Epithelial cell of umbilical artery (primary cell): ENCODE measurements around the gene BRICD5. TPM values are rescaled to one million over a fixed set of nuclear protein-coding genes. Genes with fewer than 3 reads are reported as not detected.

ENCODE experiments used
- total RNA-seq: library from RNA; depleted of rRNA; stranded (reverse); fragments of >200 nt; gene quantifications from 2 replicates; pipeline ENCODE4 v1.2.3, GENCODE V29; 2014

Gene BRICD5
- total RNA-seq, result 3.3 and 8.1 TPM in 2 replicates

DNA sequence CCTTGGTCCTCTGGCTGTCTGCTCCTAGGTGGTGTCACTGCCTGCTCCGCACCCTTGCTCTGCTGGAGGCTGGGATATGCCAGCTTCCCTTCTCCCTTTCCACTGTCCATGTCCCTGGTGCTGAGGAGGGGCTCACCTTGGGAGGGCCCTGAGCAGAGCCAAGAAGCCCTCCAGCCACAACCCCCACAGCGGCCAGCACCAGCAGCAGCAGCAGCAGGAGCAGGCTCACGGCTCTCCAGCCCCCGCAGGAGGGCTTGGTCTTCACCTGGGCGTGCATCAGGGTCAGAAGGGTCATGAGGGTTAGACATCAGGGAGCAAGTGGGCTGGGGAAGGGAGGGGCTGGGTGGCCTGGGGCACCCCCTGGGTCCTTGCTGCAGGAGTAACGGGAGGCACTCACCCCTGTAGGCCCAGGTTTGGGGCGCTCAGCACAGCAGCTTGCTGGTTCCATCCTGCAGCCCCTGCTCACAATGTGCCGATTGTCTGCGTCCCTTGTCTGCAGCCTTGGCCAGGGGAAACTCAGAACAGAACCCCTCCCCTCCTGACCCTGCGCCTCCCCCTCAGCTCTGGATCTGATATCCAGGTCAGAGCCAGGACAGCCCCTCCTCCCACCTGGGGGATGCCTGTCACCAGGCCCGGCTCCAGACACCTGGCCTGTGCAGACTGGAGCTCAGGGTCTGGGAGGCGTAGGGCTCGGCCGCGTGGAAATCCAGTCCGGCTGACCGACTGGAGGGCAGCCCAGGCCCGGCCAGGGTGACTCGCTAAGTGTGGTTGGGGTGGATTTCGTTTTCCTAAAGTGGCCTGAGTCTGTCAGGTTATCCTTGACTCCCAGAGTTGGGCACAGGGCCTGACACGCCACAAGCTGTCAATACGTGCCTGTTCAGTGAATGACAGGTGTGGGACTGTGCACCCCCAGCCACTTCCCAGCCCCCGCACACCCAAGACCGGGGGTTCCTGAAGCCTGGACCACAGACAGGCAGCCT lies at the start of gene BRICD5:
Gene BRICD5 (minus strand): TSS at position 478 of the 980 bp plus-strand sequence. CDS start 30 bp downstream, at position 448.

DNA sequence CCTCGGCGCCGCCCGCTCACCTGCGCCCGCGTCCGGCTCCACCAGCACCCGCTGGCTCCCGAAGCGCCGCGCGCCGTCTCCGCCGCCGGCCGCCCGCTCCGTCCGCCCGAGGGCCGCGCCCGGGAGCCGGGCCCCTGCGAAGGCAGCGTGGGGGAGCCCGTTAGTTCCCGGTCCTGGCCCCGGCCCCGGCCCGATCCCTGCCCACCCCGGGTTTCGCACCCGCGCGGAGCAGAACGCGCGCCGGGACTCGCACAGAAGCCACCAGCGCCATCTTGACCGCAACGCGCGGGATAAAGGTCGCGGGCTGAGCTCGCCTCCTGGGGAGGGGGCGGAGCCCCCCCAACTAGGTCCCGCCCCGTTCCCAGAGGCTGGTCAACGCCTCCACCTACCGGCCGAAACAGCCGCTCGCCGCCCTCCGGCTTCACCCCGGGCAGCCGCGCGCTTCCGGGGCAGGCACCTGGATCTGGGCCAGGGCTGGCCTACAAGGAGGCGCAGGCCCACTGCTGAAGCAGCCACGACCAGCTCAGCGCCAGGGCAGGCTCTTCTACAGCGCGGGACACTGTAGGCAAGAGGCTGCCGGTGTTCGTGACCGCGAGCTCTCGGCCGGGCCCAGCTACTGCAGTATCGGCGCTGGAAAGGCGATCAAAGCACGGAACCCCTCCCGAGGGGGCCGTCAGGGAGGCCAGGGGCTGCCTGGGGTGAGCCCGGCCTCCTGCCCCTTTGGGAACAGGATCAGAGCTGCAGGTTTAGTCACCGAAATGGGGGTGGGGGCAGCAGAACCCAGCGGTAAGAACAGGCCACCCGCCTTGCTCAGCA lies 40.8 kb upstream of the BRICD5 start, which contains the start of gene ECI1:
Gene ECI1 (minus strand): TSS at position 292 of the 816 bp plus-strand sequence. CDS start 21 bp downstream, at position 271.

DNA sequence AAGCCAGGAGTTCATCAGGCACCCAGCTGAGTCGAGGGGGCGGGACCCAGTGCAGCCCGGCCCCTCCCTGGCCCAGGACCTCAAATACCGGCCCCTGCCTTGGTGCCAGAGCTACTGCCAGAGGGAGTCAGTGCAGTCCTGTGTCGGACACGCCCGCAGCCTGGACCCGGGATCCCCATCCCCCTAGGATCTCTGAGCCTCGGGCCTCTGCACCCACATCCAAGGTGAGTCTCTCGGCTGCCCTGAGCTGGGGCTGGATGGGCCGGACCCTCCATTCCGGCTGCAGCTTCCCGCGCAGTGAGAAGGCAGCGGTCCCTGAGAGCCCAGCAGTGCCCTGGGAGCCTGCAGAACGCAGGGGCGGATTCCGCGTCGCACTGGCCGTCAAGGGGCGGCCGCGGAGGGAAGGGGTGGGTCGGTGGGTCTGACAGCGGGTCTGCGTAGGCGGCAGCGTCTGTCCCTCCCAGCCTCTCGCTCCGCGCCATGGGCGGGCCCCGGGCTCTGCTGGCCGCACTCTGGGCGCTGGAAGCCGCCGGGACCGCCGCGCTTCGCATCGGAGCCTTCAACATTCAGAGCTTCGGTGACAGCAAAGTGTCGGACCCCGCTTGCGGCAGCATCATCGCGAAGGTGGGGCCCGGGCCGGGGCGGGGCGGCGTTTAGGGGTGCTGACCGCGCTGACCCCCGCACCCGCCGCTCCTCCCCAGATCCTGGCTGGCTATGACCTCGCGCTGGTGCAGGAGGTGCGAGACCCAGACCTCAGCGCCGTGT lies 25.9 kb upstream of the BRICD5 start, which contains the start of gene DNASE1L2:
Gene DNASE1L2 (plus strand): TSS at position 108 of the 765 bp plus-strand sequence. CDS start 373 bp downstream, at position 481.

DNA sequence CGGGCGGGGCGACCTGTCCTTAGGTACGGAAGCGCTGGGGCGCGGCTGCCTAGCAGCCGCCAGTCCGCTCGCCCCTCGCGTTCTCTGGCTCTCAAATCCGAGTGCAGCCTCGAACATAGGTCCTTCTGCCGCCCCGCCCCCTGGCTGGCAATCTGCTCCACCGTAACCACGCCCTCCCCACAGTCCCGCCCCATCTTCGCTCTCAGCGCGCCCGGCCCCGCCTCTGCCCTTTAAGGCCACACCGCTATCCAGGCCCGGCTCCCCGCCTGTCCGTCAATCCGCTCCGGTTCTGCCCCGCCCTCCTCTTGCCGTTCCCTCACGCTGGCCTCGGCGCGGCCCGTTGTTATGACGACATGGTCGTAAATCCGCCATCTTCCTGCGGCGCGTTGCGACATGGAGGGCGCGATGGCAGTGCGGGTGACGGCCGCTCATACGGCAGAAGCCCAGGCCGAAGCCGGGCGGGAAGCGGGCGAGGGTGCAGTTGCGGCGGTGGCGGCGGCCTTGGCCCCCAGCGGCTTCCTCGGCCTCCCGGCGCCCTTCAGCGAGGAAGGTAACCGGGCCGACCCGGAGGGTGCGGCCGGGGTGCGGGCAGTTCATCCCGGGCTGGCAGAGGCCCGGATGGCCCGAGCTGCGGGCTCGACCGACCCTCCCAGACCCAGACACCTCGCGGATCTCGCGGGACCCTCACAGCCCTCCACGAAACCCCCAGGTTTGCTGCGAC lies 12.7 kb upstream of the BRICD5 start, which contains the start of gene E4F1:
Gene E4F1 (plus strand): TSS at position 371 of the 721 bp plus-strand sequence. CDS start 23 bp downstream, at position 394.

DNA sequence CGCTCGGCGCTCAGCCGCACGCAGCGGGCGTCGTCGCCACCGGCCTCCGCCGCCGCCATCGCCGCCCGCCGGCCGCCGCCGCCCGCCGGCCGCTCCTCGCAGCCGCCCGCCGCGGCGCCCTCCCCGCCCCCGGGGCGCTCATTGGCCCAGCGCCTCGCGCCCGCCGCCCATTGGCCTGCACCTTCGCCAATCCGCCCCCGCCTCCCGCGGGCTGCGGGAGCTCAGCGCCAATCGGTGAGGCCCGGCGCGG lies 4.0 kb upstream of the BRICD5 start, which contains the start of gene PGP:
Gene PGP (minus strand): TSS at position 122 of the 250 bp plus-strand sequence. CDS start 63 bp downstream, at position 59.

DNA sequence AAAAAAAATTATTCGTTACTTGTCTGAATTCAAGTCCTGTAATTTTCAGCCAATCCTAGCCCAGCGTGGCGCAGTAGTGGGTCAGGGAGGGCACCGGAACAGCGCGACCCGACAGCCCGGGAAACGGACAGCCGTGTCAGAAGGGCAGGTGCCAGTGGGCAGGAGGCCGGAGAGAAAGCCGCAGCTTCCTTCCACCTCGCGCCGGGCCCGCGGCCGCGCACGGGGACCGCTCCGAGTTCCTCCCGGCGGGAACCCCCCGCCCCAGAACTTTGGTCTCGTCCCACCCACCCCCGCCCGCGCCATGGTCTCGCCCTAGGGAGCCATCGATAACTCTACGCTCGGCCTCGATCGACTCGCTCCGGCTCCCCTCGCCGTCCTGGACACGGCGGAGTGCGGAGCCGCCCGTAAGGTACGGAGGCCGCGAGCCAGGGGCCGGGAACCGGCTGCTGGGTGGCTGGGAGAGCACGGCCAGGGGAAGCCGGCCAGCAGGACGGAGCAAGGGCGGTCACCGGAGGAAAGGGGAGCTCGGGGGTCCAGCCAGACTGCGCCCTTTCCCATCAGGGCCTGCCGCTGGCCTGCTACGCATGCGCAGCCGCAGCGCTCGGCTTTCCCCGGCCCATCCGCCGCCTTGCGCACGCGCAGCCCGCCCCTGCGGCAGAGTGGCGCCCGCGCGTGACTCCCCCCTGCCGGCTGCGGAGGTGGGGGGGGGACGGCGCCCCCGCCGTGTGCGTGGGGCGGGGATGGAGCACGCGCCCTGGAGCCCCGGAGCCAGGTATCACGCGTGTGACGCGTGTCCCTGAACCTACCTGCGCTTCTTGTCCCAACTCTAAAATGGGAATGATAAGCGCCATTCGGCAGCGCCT lies 5.3 kb downstream of the BRICD5 start, which contains the start of gene MLST8:
Gene MLST8 (plus strand): TSS at position 351 of the 863 bp plus-strand sequence. CDS start 632 bp downstream, outside the sequence.

DNA sequence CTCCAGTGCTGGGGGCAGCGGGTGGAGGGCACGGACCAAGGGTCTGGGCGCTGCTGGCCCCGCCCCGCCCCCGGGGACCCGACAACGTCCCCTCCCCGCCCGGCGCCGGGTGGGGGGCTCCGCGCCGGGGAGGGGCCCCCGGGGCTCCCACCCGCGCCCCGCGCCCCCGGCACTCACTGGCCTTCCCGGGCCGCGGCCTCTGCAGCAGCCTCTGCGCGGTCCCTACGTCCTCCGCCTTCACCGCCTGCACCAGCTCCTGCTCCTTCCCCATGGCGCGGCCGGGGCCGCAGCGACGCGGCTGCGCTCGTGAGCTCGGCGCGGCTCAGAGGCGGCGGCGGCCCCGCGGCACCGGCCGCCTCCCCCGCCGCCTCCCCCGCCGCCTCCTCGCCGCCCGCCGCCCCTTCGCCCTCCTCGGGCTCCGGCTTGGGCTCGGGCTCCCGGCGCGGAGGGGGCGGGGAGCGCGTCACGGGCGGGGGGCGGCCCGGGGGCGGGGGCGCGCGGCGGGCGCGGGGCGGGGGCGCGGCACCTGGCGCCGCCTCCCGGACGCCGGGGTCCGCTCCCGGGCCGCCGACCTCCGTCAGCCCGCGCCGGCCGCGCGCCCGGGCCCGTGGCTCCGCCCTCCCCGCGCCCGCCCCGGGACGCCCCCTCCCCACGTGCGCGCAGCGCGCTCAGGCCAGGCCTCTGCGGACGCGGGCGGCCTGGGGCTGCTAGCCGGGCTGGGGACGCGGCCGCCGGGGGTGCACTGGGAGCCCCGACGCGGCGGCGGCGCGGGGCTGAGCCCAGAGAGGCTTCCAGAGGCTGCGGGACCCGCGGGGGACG lies 14.3 kb downstream of the BRICD5 start, which contains the start of gene CASKIN1:
Gene CASKIN1 (minus strand): TSS at position 444 of the 819 bp plus-strand sequence. CDS start 173 bp downstream, at position 271.

Other genes starting within 250 kb of the BRICD5 start
- 1,321 and 2,704 TPM in 2 replicates for gene RPS2, start 246.0 kb downstream of the BRICD5 start, total RNA-seq
- not detected in 2 replicates for gene RNF151, start 244.0 kb downstream of the BRICD5 start, total RNA-seq
- 56.5 and 105 TPM in 2 replicates for gene TBL3, start 238.8 kb downstream of the BRICD5 start, total RNA-seq
- not detected in 2 replicates for gene NOXO1, start 229.4 kb downstream of the BRICD5 start, total RNA-seq
- gene GFER, start 226.7 kb downstream of the BRICD5 start, total RNA-seq, result 18.7 and 20.1 TPM in 2 replicates
- gene SYNGR3, start 220.9 kb downstream of the BRICD5 start, total RNA-seq, result 4.3 and 4.9 TPM in 2 replicates
- gene ZNF598, start 201.0 kb downstream of the BRICD5 start, total RNA-seq, result 18.1 and 18.2 TPM in 2 replicates
- 2.0 TPM in 1 of 2 replicates, not detected in the other for gene NPW, start 191.1 kb downstream of the BRICD5 start, total RNA-seq
- gene NHERF2, start 184.0 kb downstream of the BRICD5 start, total RNA-seq, result 21.8 and 46.0 TPM in 2 replicates
- gene NTHL1, start 163.0 kb downstream of the BRICD5 start, total RNA-seq, result 72.1 and 79.2 TPM in 2 replicates
- gene TSC2, start 162.9 kb downstream of the BRICD5 start, total RNA-seq, result 32.8 and 36.2 TPM in 2 replicates
- gene PKD1, start 75.0 kb downstream of the BRICD5 start, total RNA-seq, result 40.4 and 45.8 TPM in 2 replicates
- gene RAB26, start 62.2 kb downstream of the BRICD5 start, total RNA-seq, result 1.6 and 1.8 TPM in 2 replicates
- gene TRAF7, start 55.1 kb downstream of the BRICD5 start, total RNA-seq, result 79.5 and 81.9 TPM in 2 replicates
- 0.32 TPM in 1 of 2 replicates, not detected in the other for gene CASKIN1, start 14.3 kb downstream of the BRICD5 start, total RNA-seq
- gene MLST8, start 5.4 kb downstream of the BRICD5 start, total RNA-seq, result 14.0 and 18.5 TPM in 2 replicates
- 24.2 and 28.3 TPM in 2 replicates for gene PGP, start 4.0 kb upstream of the BRICD5 start, total RNA-seq
- 30.2 and 36.2 TPM in 2 replicates for gene E4F1, start 12.7 kb upstream of the BRICD5 start, total RNA-seq
- 0.97 and 1.4 TPM in 2 replicates for gene DNASE1L2, start 25.6 kb upstream of the BRICD5 start, total RNA-seq
- gene ECI1, start 40.7 kb upstream of the BRICD5 start, total RNA-seq, result 33.8 and 45.7 TPM in 2 replicates
- gene RNPS1, start 57.3 kb upstream of the BRICD5 start, total RNA-seq, result 67.0 and 81.9 TPM in 2 replicates
- gene ABCA3, start 129.9 kb upstream of the BRICD5 start, total RNA-seq, result 15.3 and 21.9 TPM in 2 replicates
- gene CCNF, start 218.6 kb upstream of the BRICD5 start, total RNA-seq, result 35.1 and 45.4 TPM in 2 replicates
- gene TEDC2, start 249.2 kb upstream of the BRICD5 start, total RNA-seq, result 7.4 and 9.1 TPM in 2 replicates